AG09309 (cell line): ENCODE data around the gene NAV3.

ENCODE experiments used
- DNase-seq: peaks from one replicate; pipeline ENCODE4 v3.0.0-alpha.2; 2010; ENCODE audit warnings: low read depth
- H3K4me3 ChIP-seq: 2 replicates; pipeline ENCODE4 v1.5.1; 2011; ENCODE audit warnings: mild to moderate bottlenecking, low read depth, low read length, moderate library complexity; ENCODE audit not compliant: control insufficient read depth
- CTCF ChIP-seq: IDR thresholded peaks from 2 replicates; pipeline ENCODE4 v1.5.1; 2011; ENCODE audit warnings: mild to moderate bottlenecking, low read depth, low read length, inconsistent platforms; ENCODE audit not compliant: insufficient read depth, control insufficient read depth; ENCODE audit errors: missing control alignments

The NAV3 gene

DNA sequence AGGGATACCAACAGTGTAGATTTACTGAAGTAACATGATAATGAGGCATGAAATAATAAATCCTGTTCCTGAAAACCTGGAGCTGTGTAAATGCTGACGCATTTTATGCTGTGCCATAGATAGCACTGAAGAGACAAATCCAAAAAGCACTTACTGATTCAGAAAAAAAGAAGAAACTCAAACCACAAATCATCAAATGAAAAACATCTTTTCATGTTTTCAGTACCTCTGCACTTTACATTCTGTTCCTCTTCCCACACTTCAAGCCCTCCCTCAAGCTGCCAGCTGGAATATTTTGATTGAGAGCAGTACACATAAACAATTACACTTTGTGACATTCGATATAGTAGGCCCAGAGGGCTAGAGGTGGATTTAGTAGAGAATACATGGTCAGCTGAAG lies 362.3 kb downstream of the NAV3 start:
- H3K4me3 ChIP-seq = no peak overlapping the region
- DNase-seq = no peak
- TF ChIP-seq CTCF = no peak

- peak; percentile 92 for DNase-seq
- no peak for TF ChIP-seq CTCF
- no peak overlapping the region for H3K4me3 ChIP-seq
These were observed 363.8 kb downstream of the NAV3 start for GRCh38 chr12:78194448-78194847.

GRCh38 chr12:78198896-78199295 lies 368.2 kb downstream of the NAV3 start:
- H3K4me3 ChIP-seq = no peak overlapping the region
- no peak for TF ChIP-seq CTCF
- DNase-seq = no peak

DNA sequence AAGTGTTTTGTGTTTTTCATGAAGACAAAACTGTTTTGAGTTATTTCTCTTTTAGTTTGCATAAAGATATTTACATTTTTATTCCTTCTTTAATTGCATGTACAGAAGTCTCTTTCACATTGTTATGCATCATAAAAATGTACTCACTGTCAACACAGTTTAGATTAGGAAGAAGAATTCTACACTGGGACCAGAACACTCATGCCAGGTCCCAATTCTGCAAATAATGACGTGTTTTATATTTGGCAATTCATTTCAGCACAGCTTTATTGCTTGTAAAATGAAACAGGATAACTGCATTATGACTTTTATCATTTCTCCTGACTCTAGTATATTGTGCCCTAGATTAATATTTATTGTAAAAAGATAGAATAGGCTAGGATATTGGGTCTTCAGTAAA lies 369.2 kb downstream of the NAV3 start:
- TF ChIP-seq CTCF = no peak
- H3K4me3 ChIP-seq = no peak overlapping the region
- DNase-seq = no peak

- TF ChIP-seq CTCF = no peak
- DNase-seq = no peak
- no peak overlapping the region for H3K4me3 ChIP-seq
These were observed 374.2 kb downstream of the NAV3 start for GRCh38 chr12:78204926-78205325.

- no peak overlapping the region for H3K4me3 ChIP-seq
- DNase-seq = no peak
- no peak for TF ChIP-seq CTCF
These were observed 377.4 kb downstream of the NAV3 start for GRCh38 chr12:78208092-78208491.
